ENCODE data around the gene PCDHGC4. TPM values are rescaled to one million over a fixed set of nuclear protein-coding genes. Genes with fewer than 3 reads are reported as not detected.

Gene PCDHGC4
- total and polyA plus RNA-seq, 2 of the 8 experiments (the other 6 are each of a cell fraction or from before 2014, with no cell fraction given): 2.1 to 2.4 TPM

- TF ChIP-seq POLR2AphosphoS5 (IDR thresholded peaks at IDR 0.05; ENCODE audit: low read depth, low read length): no peak
Measured at GRCh38 chr5:141523991-141524390, 39.2 kb downstream of the PCDHGC4 start (continued).
